ENCODE measurements around the gene ADAMTSL1. TPM values are rescaled to one million over a fixed set of nuclear protein-coding genes. Genes with fewer than 3 reads are reported as not detected.

ADAMTSL1 gene
- total and polyA plus RNA-seq, 2 of the 13 experiments (the other 11 are each of a cell fraction or from before 2014, with no cell fraction given): not detected

DNA sequence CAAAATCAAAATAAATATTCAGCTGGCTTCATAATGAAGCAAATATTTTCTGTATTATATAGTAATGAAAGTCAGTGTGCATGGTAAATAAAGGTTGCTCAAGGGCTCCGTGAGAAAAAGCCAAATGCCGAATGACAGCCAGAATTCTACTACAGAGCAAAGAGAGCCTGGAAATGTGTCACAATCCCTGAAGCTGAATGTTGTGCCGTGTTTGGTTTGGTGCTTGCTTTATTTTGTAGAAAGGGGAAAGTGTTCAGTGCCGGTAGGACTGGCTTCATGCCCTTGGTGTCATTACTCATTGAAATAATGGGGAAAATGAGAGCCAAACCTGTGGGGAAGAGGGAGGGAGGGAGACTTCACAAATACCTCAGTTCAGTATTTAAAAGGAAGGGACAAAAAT, 26.8 kb upstream of the ADAMTSL1 start (continued):
- TF ChIP-seq, protein P1, sequence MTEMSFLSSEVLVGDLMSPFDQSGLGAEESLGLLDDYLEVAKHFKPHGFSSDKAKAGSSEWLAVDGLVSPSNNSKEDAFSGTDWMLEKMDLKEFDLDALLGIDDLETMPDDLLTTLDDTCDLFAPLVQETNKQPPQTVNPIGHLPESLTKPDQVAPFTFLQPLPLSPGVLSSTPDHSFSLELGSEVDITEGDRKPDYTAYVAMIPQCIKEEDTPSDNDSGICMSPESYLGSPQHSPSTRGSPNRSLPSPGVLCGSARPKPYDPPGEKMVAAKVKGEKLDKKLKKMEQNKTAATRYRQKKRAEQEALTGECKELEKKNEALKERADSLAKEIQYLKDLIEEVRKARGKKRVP (CRISPR knock-in tag; IDR thresholded peaks at IDR 0.05): no peak
- TF ChIP-seq KLF13 (CRISPR knock-in tag; IDR thresholded peaks at IDR 0.05) (no peak), KDM1A (CRISPR knock-in tag; IDR thresholded peaks at IDR 0.05) (no peak), BRCA1 (CRISPR knock-in tag; IDR thresholded peaks at IDR 0.05) (no peak), ZNF747 (CRISPR knock-in tag; IDR thresholded peaks at IDR 0.05; ENCODE audit: borderline replicate concordance) (no peak), HDAC2 (CRISPR knock-in tag; IDR thresholded peaks at IDR 0.05) (no peak)
- TF ChIP-seq, protein P2, sequence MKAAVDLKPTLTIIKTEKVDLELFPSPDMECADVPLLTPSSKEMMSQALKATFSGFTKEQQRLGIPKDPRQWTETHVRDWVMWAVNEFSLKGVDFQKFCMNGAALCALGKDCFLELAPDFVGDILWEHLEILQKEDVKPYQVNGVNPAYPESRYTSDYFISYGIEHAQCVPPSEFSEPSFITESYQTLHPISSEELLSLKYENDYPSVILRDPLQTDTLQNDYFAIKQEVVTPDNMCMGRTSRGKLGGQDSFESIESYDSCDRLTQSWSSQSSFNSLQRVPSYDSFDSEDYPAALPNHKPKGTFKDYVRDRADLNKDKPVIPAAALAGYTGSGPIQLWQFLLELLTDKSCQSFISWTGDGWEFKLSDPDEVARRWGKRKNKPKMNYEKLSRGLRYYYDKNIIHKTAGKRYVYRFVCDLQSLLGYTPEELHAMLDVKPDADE (CRISPR knock-in tag; IDR thresholded peaks at IDR 0.05): no peak
- TF ChIP-seq, protein P3, sequence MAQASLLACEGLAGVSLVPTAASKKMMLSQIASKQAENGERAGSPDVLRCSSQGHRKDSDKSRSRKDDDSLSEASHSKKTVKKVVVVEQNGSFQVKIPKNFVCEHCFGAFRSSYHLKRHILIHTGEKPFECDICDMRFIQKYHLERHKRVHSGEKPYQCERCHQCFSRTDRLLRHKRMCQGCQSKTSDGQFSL (CRISPR knock-in tag; IDR thresholded peaks at IDR 0.05): no peak

DNA sequence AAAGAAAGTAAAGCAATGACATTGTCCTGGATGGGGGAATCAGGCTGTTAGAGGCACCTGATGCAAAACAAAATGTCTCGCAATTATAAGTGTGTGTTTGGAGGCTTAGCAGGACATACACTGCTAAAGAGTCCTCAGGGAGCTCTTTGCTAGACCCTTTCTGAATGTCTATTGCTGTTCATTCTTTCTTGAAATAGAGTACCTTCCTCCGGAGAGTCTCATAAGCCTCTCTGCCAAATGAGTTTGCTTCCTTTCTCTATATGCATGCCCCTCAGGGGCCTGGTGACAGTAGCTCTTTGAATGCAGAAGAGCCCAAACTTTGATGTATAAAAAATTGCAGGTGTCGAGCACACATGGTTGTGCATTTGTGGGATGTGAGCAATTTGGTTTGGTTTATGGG, 26.4 kb upstream of the ADAMTSL1 start:
- 48% methylated on average over 3 of the region's 3 CpGs for WGBS (ENCODE audit: low lambda C conversion rate)
- Histone ChIP-seq H3K4me1 (ENCODE audit: insufficient read depth, low read length) (no peaks in the 10 kb centered on the region), H3K79me2 (ENCODE audit: insufficient read depth, low read length) (no peaks in the 10 kb centered on the region), H3K36me3 (replicated peaks in 1 of 2; ENCODE audit: control insufficient read depth in 1 of 2, insufficient read depth in 2 of 2, low read length in 2 of 2) (no peaks in the 10 kb centered on the region), H4K20me1 (ENCODE audit: insufficient read depth, low read length) (no peaks in the 10 kb centered on the region), H3K27me3 (ENCODE audit: control insufficient read depth in 1 of 2, insufficient read depth in 2 of 2, low read length in 2 of 2) (no peaks in the 10 kb centered on the region), H3K9ac (ENCODE audit: insufficient read depth, low read depth, low read length) (no peak overlapping the region), H3K9me3 (ENCODE audit: low read length) (no peaks in the 10 kb centered on the region), H2AFZ (ENCODE audit: low read length) (no peak overlapping the region), H3K4me2 (ENCODE audit: low read depth, low read length) (no peak overlapping the region), H3K4me3 (replicated peaks in 1 of 3; ENCODE audit: insufficient read depth in 1 of 3, low read depth in 2 of 3, low read length in 3 of 3) (no peak overlapping the region), H3K27ac (ENCODE audit: extremely low read length, insufficient read depth, low read length) (no peak overlapping the region)
- intact Hi-C loops (cut with micrococcal nuclease; ENCODE audit: unreplicated experiment): no loop called here
- FAIRE-seq (no peak), ATAC-seq (no peak), DNase-seq (ENCODE audit: low spot score) (no peak)
- TF ChIP-seq RCOR2 (CRISPR knock-in tag; IDR thresholded peaks at IDR 0.05) (no peak), CHCHD3 (CRISPR knock-in tag; IDR thresholded peaks at IDR 0.05) (no peak)
- CTCF ChIA-PET (ENCODE audit: low intra/inter-chr PET ratio, low total read pairs): no interaction called here
- POLR2A ChIA-PET: no interaction called here
- BruUV-seq (replicated peaks): no TSS peak
- in situ Hi-C loops (cut with HindIII; ENCODE audit: extremely low pct_ligation_motif_present, low pct_unique_long_range_greater_than_20kb): no loop called here

Measured in HepG2 (cell line).